ENCODE data around the gene FYN.

DNA sequence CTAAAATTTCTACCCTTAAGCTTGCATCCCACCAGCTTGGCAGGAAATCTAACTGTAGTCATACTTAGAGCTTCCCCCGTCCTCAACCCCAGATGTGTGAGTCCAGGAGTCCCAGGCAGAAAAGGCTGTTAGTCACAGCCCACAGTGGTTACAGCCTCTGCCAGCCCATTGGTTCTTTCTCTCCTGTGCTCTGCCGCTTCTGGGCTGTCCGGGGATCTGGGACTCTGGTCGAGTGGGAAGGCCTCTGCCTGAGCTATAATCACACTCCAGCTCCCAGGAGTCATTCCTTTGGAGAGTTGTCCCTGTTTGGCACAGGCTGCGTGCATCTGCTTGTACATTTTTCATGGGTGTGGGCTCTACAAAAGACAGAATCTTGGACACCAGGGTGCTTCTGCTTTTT lies 45.6 kb upstream of the FYN start:
- TF ChIP-seq, protein P1, sequence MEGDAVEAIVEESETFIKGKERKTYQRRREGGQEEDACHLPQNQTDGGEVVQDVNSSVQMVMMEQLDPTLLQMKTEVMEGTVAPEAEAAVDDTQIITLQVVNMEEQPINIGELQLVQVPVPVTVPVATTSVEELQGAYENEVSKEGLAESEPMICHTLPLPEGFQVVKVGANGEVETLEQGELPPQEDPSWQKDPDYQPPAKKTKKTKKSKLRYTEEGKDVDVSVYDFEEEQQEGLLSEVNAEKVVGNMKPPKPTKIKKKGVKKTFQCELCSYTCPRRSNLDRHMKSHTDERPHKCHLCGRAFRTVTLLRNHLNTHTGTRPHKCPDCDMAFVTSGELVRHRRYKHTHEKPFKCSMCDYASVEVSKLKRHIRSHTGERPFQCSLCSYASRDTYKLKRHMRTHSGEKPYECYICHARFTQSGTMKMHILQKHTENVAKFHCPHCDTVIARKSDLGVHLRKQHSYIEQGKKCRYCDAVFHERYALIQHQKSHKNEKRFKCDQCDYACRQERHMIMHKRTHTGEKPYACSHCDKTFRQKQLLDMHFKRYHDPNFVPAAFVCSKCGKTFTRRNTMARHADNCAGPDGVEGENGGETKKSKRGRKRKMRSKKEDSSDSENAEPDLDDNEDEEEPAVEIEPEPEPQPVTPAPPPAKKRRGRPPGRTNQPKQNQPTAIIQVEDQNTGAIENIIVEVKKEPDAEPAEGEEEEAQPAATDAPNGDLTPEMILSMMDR (tag by site-specific recombination; IDR thresholded peaks at IDR 0.05): no peak
- TF ChIP-seq MZF1 (tag by site-specific recombination; IDR thresholded peaks at IDR 0.05; ENCODE audit: borderline replicate concordance): no peak

Measured in HEK293 (cell line).